ENCODE measurements around the gene SLC9A9. TPM values are rescaled to one million over a fixed set of nuclear protein-coding genes. Genes with fewer than 3 reads are reported as not detected.

Gene SLC9A9
- total and polyA plus RNA-seq, 2 of the 8 experiments (the other 6 are each of a cell fraction or from before 2014, with no cell fraction given) = 0.48 to 1.1 TPM

DNA sequence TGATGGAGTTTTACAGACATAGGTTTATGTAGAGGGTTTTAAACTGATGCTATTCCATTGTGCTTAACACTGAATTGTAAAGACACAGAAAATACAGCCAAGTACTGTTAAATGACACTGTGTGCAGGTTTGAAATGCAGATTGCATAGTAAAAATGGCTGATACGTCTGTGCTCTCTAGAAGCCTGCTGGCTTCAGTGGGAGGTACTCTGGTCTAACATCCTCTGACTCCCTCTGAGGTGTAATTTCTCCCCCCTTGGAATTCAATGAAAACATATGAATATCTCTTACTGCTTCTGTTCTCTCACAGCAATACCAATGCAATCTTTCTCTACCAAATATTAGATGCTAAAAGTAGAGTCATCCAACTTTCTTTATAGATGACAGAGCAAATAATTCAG lies 176.6 kb downstream of the SLC9A9 start (continued):
- TF ChIP-seq POLR2A (IDR thresholded peaks at IDR 0.05; ENCODE audit: control extremely low read depth in 1 of 2, low read depth in 2 of 2, low read length in 2 of 2) (no peak), SP4 (IDR thresholded peaks at IDR 0.05; ENCODE audit: low read length) (no peak), POLR2AphosphoS5 (IDR thresholded peaks at IDR 0.05; ENCODE audit: low read depth, low read length) (no peak), CHD1 (IDR thresholded peaks at IDR 0.05; ENCODE audit: low read depth, low read length) (no peak), E2F6 (IDR thresholded peaks at IDR 0.05) (no peak), ASH2L (IDR thresholded peaks at IDR 0.05; ENCODE audit: low read length) (no peak), SP2 (IDR thresholded peaks at IDR 0.05; ENCODE audit: low read length) (no peak)
